NB4 (cell line): ENCODE data around the gene CLSTN1.

ENCODE experiments used
- DNase-seq: peaks from one replicate; pipeline ENCODE4 v3.0.0; 2010; ENCODE audit warnings: low read depth
- H3K4me3 ChIP-seq: one replicate; pipeline ENCODE4 v1.5.1; 2011; ENCODE audit warnings: mild to moderate bottlenecking, low read depth, low read length, moderate library complexity
- CTCF ChIP-seq: IDR thresholded peaks from one replicate; pipeline ENCODE4 v1.5.1; 2012; ENCODE audit warnings: low read depth, low read length
- MAX ChIP-seq: IDR thresholded peaks from 2 replicates; pipeline ENCODE4 v1.6.1; 2011; ENCODE audit warnings: low read depth, low read length
- MYC ChIP-seq: IDR thresholded peaks from 2 replicates; pipeline ENCODE4 v1.6.1; 2011; ENCODE audit warnings: low read depth, low read length
- POLR2A ChIP-seq: IDR thresholded peaks from 2 replicates; pipeline ENCODE4 v1.6.1; 2011; ENCODE audit warnings: mild to moderate bottlenecking; ENCODE audit not compliant: insufficient read length; ENCODE audit errors: extremely low read depth

The CLSTN1 gene

GRCh38 chr1:9863371-9863770 is 39.6 kb upstream of the CLSTN1 start:
- no peak for DNase-seq
- TF ChIP-seq POLR2A = no peak
- TF ChIP-seq CTCF = no peak
- no peak for TF ChIP-seq MAX
- no peak for TF ChIP-seq MYC
- H3K4me3 ChIP-seq = no peak overlapping the region

- no peak overlapping the region for H3K4me3 ChIP-seq
- DNase-seq = peak; percentile 25
- TF ChIP-seq CTCF = no peak
- TF ChIP-seq MAX = no peak
- TF ChIP-seq MYC = no peak
- no peak for TF ChIP-seq POLR2A
Measured at GRCh38 chr1:9861360-9861759, 37.6 kb upstream of the CLSTN1 start.

- no peak for TF ChIP-seq MAX
- no peak for TF ChIP-seq CTCF
- TF ChIP-seq MYC = no peak
- TF ChIP-seq POLR2A = no peak
- no peak overlapping the region for H3K4me3 ChIP-seq
- DNase-seq = no peak
Measured at GRCh38 chr1:9860887-9861286, 37.1 kb upstream of the CLSTN1 start.

- peak; percentile 27 for DNase-seq
- no peak overlapping the region for H3K4me3 ChIP-seq
- TF ChIP-seq CTCF (no peak), MAX (no peak), POLR2A (no peak)
Measured at GRCh38 chr1:9859281-9860014, 35.7 kb upstream of the CLSTN1 start.

GRCh38 chr1:9858293-9859035 is 34.7 kb upstream of the CLSTN1 start:
- no peak for TF ChIP-seq MAX
- TF ChIP-seq CTCF = no peak
- TF ChIP-seq MYC = no peak
- no peak for TF ChIP-seq POLR2A
- no peak for DNase-seq
- no peak overlapping the region for H3K4me3 ChIP-seq
